Stimulated activated CD8-positive, alpha-beta memory T cell treated with anti-CD3 and anti-CD28 coated beads, Interleukin-4, amount 100 ng/mL, for 4 hours (primary cell): ENCODE data around the gene HABP4.

Experiments
- DNase-seq, 2 donors: peaks; one replicate each; pipeline ENCODE4 v3.0.0-alpha.2; 2020; ENCODE audit warnings: low read depth in 2 of 2, low spot score in 1 of 2

The HABP4 gene

DNA sequence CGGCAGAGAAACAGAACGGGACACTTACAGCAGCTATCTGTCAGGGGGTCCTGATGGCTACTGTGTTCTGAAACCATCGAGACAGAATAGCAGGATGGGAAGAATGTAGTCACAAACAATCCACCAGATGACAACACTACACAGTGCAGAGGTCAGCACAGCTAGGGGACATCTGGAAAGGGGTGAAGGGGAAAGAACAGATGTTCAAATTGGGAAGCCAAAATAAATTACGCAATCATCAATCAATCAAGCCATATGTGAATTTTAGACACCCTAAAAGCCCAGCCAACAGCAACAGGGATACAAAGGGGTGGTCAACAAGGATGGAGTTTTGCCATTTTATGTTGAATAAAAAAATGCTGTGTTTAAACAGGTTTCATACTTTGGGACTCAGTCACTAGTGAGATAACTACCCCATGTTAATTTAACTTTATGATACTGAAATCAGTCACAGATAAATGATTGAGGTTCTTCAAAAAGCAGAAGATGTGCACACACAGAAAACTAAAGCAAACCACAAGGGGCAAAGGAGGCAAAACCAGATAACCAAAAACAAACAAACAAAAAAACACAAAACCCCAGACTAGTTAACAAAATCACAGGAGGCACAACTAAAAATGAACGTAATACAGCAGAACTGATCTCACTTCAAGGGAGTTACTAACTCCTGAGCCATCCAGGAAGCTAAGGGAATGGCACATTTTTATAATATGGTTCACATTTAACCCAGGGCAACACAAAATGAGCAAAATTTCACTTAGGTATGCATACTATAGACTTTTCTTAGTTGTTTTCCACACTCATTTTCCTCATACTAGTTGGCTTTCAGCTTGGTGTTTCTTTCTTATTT, 65.9 kb downstream of the HABP4 start:
- DNase-seq = no peak

DNA sequence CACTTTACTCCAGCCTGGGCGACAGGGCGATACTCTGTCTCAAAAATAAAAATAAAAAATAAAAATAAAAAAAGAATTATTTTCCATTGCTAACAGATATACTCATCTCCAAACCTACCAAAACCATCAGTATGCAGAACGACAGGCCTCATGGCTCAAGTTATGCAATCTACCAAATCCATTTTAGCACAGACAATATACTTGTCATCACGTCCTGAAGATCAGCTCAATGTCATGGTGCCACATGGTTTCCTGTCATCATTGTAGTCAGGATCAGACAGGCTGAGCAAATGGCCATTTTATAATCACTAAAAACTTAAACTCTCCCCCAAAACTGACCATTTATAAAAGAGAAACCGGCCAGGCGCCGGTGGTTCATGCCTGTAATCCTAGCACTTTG, 69.1 kb downstream of the HABP4 start:
- no peak for DNase-seq

DNA sequence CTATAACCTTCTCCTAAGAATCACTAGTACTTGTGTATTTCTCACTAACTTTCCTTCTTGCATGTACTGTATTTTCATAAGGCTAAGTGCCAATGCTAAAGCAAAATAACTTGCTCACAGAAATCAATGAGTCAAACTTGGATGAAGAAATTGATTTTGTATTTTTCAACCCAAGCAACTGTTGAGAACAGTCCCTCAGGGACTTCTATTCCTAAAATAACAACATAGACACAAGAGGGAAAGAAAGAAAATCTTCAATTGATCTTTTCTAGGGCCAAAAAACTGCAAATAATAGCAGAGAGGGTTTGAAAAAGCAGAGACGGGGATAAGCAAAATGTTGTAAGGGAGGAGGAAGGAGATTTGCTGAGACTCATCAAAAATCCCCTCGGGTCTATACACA, 69.8 kb downstream of the HABP4 start:
- no peak for DNase-seq

GRCh38 chr9:96522366-96522765, 72.4 kb downstream of the HABP4 start:
- DNase-seq = no peak

- DNase-seq = no peak
Measured at GRCh38 chr9:96523374-96523773, 73.4 kb downstream of the HABP4 start.

DNA sequence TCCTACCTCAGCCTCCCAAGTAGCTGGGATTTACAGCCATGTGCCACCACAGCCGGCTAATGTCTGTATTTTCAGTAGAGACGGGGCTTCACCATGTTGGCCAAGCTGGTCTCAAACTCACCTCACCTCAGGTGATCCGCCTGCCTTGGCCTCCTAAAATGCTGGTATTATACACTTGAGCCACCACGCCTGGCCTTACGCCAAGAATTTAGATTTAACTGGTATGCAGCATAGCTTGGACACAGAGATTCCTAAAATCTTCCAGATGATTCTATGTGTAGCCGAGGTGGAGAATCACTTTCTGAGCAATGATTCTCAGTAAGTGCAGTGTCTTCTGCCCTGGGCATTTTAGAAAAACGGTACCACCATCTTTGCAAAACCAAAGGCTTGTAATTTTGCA, 74.1 kb downstream of the HABP4 start:
- no peak for DNase-seq

- DNase-seq = no peak
Measured at GRCh38 chr9:96524764-96525163, 74.8 kb downstream of the HABP4 start.

DNA sequence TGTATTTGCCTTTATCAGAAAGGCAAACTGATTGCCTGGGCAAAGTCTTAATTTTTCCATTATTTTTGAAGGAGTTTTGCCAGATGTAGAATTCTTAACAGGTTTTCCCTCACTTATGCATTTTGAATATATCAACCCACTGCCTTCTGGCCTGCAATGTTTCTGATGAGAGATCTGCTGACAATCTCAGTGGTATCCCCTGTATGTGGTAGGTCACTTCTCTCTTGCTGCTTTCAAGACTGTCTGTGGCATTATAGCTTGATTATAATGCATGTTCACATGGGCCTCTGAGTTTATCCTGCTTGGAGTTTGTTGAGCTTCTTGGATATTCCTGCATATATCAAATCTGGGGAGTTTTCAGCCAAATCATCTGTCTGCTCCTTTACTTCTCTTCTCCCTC, 82.2 kb downstream of the HABP4 start:
- no peak for DNase-seq

GRCh38 chr9:96540106-96540505, 90.1 kb downstream of the HABP4 start:
- DNase-seq = no peak
